ENCODE measurements around the gene REELD1.

The REELD1 gene

DNA sequence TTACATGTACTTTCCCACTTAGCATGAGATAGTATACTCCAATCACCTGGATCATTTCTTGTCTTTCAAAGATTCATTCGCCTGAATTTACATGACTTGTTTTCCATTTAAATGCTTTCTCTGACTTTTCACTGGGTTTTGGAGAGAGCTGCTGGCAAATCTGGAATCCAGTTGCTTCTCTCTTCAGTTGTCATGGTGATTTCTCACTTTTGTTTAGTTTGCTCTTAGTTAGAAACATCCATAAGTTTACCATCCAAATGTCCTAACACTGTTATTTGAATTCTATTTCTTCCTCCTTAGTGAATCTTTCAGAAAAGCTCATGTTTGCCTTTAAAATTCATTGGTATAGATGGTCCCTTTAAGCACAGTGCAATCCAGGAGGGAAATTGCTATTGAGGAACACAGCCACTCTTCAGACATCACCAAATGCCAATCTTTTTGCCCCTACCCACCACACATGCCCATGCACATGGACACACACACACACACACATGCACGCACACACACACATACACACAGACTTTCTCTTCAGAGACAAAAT, 51.7 kb downstream of the REELD1 start:
- no peak for DNase-seq (ENCODE audit: low read depth in 2 of 3, low spot score in 1 of 3)

- DNase-seq (ENCODE audit: low read depth in 2 of 3, low spot score in 1 of 3) = no peak
Observed at GRCh38 chr4:146267826-146268225, 53.5 kb downstream of the REELD1 start.

- DNase-seq (ENCODE audit: low read depth in 2 of 3, low spot score in 1 of 3) = no peak
Observed at GRCh38 chr4:146269228-146269653, 54.9 kb downstream of the REELD1 start.

GRCh38 chr4:146271466-146271865, 57.1 kb downstream of the REELD1 start:
- no peak for DNase-seq (ENCODE audit: low read depth in 2 of 3, low spot score in 1 of 3)

DNA sequence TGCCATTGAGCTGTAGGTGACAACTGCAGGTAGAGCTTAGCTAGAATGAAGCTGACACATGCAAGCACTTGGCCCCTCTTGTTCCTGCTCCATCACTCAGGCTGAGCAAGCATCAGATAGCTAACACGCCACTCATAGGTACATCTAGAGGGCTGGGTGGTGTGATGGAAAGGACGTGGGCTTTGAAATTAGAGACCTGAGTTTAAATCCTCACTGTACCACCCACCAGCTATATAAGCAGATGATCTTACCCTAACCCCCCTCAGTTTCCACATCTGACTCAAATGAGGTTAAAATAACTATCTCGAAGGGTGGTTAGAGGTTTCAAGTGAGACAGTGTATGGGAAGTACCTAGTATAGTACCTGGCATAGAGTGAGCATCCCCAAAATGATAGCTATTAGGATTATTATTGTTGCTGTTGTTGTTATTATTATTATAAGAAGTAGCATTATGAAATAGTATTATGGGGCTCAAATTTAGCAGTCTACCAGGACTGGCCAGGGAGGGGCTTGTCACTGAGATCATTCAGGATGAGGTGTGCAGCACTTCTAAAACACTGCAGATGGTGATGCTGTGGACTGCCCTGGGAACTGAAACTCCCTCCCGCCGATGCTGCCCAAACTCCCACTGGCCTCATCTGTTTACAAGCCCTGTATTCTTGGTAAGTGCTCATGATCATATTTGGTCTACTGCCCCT, 59.0 kb downstream of the REELD1 start:
- DNase-seq (ENCODE audit: low read depth in 2 of 3, low spot score in 1 of 3) = no peak

DNA sequence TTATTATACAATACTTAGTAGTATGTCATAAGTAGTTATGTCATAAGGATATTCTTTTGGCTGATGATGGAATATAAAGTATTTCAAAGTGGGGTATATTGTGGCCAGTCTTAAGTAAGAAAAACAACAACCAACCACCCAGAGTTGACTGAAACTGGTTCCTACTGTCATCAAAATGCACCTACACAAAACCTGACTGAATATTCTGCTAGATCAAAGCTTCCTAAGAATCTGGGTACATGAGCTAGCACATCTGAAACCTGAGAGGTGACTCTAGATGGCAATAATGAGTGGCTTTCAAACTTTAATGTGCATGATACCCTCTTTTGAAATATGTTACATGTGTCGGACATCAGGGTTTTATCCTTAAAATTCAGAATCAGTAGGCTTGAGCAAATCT, 60.4 kb downstream of the REELD1 start:
- DNase-seq (ENCODE audit: low read depth in 2 of 3, low spot score in 1 of 3) = no peak

GRCh38 chr4:146275370-146275769, 61.0 kb downstream of the REELD1 start:
- no peak for DNase-seq (ENCODE audit: low read depth in 2 of 3, low spot score in 1 of 3)

GRCh38 chr4:146278986-146279385, 64.6 kb downstream of the REELD1 start:
- no peak for DNase-seq (ENCODE audit: low read depth in 2 of 3, low spot score in 1 of 3)
